ENCODE data around the gene EXOC3L2. TPM values are rescaled to one million over a fixed set of nuclear protein-coding genes. Genes with fewer than 3 reads are reported as not detected.
"Not testable (repeated sequence)": the region's sequence is repeated elsewhere in the genome, so short reads cannot be mapped to it uniquely, and the experiment has no call there.

Gene EXOC3L2
- total and polyA plus RNA-seq, 5 donors from 2014 or later: not detected

DNA sequence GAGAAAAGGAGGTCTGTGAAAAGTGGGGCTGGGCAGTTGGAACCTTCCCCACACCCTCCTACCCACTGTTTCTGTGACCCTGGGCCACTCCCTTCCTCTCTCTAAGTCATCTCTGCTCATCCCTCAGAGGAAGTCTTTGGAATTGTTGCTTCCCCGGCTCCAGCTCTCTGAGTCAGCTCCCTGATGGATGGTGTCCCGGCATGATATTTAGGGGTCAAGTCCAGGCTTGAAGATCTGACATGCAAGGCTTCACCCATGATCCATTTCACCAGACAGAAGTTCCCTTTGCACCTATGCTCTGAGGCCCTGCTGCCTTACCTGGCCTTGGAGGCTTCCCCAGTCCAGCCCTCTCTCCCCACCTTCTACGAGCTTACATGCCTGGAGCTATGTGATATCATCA is 13.3 kb downstream of the EXOC3L2 start:
- Histone ChIP-seq H3K36me3 (ENCODE audit: control insufficient read depth, insufficient read depth, low read length) (no peaks in the 10 kb centered on the region), H3K27me3 (ENCODE audit: control insufficient read depth, insufficient read depth, low read length) (no peaks in the 10 kb centered on the region), H3K4me3 (ENCODE audit: low read depth, low read length) (no peak overlapping the region), H3K4me1 (ENCODE audit: control insufficient read depth, insufficient read depth, low read length, poor library complexity, severe bottlenecking) (no peaks in the 10 kb centered on the region), H3K9me3 (ENCODE audit: control insufficient read depth in 2 of 2, low read length in 2 of 2) (no peaks in the 10 kb centered on the region), H3K27ac (ENCODE audit: insufficient read depth, low read length, poor library complexity, severe bottlenecking) (no peak overlapping the region)
- H3K4me3 Mint-ChIP-seq: no peak overlapping the region
- H3K36me3 Mint-ChIP-seq: no peaks in the 10 kb centered on the region
- H3K27ac Mint-ChIP-seq: no peak overlapping the region
- peaks cover 0 to 2% (median 0%) of the 10 kb centered on the region in 7 donors for H3K9me3 Mint-ChIP-seq
- DNase-seq (no peak), ATAC-seq (ENCODE audit: low read depth in 2 of 2) (no peak)
- no peaks in the 10 kb centered on the region for H3K4me1 Mint-ChIP-seq
- H3K27me3 Mint-ChIP-seq: peaks cover 35% of the 10 kb centered on the region

DNA sequence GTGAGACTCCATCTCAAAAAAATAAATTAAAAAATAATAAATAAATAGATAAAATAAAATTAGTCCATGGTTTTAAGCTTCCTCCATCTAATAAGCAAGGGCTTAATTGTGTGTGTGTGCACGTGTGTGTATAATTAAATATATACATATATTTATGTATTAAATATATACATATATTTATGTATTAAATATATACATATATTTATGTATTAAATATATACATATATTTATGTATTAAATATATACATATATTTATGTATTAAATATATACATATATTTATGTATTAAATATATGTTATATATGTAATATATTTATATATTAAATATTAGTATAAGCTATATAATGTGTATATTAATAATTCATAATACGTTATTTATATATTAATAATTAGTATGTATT is 16.2 kb downstream of the EXOC3L2 start:
- not testable (repeated sequence) for DNase-seq; H3K4me1 ChIP-seq (ENCODE audit: control insufficient read depth, insufficient read depth, low read length, poor library complexity, severe bottlenecking); H3K9me3 ChIP-seq (ENCODE audit: control insufficient read depth in 2 of 2, low read length in 2 of 2); H3K36me3 Mint-ChIP-seq; H3K9me3 Mint-ChIP-seq; ATAC-seq (ENCODE audit: low read depth in 2 of 2); H3K4me3 ChIP-seq (ENCODE audit: low read depth, low read length); H3K36me3 ChIP-seq (ENCODE audit: control insufficient read depth, insufficient read depth, low read length); H3K27ac ChIP-seq (ENCODE audit: insufficient read depth, low read length, poor library complexity, severe bottlenecking); H3K4me3 Mint-ChIP-seq; H3K27ac Mint-ChIP-seq; H3K4me1 Mint-ChIP-seq; H3K27me3 ChIP-seq (ENCODE audit: control insufficient read depth, insufficient read depth, low read length)
- H3K27me3 Mint-ChIP-seq: peaks cover 20% of the 10 kb centered on the region

DNA sequence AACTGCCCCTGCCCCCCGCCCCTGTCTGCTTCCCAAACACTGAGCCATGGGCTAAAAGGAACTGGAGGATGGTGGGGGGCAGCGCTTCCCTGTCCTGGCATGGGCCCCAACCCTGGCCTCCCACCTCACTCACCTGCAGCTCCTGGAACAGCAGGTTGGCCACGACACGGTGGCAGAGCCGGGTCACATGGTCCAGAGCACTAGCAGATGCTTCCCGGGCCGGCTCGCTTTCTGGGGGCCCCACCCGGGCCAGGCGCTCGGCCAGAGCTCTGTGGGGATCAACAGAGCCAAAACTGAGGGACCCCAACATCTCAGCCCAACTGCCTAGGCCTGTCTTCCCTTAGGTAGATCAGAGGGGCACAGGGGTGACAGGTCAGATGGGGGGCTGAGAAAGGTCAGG is 20.6 kb downstream of the EXOC3L2 start:
- no peak overlapping the region for H3K27ac ChIP-seq (ENCODE audit: insufficient read depth, low read length, poor library complexity, severe bottlenecking)
- Mint-ChIP-seq H3K36me3 (no peaks in the 10 kb centered on the region), H3K27me3 (peaks cover 25% of the 10 kb centered on the region), H3K4me3 (no peak overlapping the region), H3K9me3 (peaks cover 0 to 4% (median 0%) of the 10 kb centered on the region in 7 donors), H3K4me1 (no peaks in the 10 kb centered on the region), H3K27ac (no peak overlapping the region)
- no peak overlapping the region for H3K4me3 ChIP-seq (ENCODE audit: low read depth, low read length)
- no peak for ATAC-seq (ENCODE audit: low read depth in 2 of 2)
- peaks cover 2% of the 10 kb centered on the region for H3K27me3 ChIP-seq (ENCODE audit: control insufficient read depth, insufficient read depth, low read length)
- no peak for DNase-seq
- no peaks in the 10 kb centered on the region for H3K9me3 ChIP-seq (ENCODE audit: control insufficient read depth in 2 of 2, low read length in 2 of 2)
- H3K36me3 ChIP-seq (ENCODE audit: control insufficient read depth, insufficient read depth, low read length): no peaks in the 10 kb centered on the region
- no peaks in the 10 kb centered on the region for H3K4me1 ChIP-seq (ENCODE audit: control insufficient read depth, insufficient read depth, low read length, poor library complexity, severe bottlenecking)

DNA sequence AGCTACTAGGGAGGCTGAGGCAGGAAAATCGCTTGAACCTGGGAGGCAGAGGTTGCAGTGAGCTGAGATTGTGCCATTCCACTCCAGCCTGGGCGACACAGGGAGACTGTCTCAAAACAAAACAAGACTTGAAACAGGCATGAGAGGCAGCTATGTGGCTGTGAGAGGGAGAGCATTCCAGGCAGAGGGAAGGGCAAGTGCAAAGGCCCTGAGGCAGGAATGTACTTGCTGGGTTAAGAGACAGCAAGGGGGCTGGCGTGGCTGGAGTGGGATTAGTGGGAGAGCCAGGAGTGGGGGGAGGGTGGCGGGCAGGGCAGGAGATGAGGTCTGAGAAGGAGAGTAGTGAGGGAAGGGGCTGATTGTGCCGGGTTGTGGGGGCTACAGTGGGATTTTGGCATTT is 21.3 kb downstream of the EXOC3L2 start:
- H3K9me3 Mint-ChIP-seq: peaks cover 0 to 4% (median 0%) of the 10 kb centered on the region in 7 donors
- H3K4me3 Mint-ChIP-seq: no peak overlapping the region
- no peak for DNase-seq
- Histone ChIP-seq H3K9me3 (ENCODE audit: control insufficient read depth in 2 of 2, low read length in 2 of 2) (no peaks in the 10 kb centered on the region), H3K36me3 (ENCODE audit: control insufficient read depth, insufficient read depth, low read length) (no peaks in the 10 kb centered on the region), H3K4me1 (ENCODE audit: control insufficient read depth, insufficient read depth, low read length, poor library complexity, severe bottlenecking) (no peaks in the 10 kb centered on the region), H3K27ac (ENCODE audit: insufficient read depth, low read length, poor library complexity, severe bottlenecking) (no peak overlapping the region), H3K4me3 (ENCODE audit: low read depth, low read length) (no peak overlapping the region), H3K27me3 (ENCODE audit: control insufficient read depth, insufficient read depth, low read length) (peaks cover 2% of the 10 kb centered on the region)
- H3K27ac Mint-ChIP-seq: no peak overlapping the region
- no peaks in the 10 kb centered on the region for H3K36me3 Mint-ChIP-seq
- ATAC-seq (ENCODE audit: low read depth in 2 of 2): no peak
- no peaks in the 10 kb centered on the region for H3K4me1 Mint-ChIP-seq
- H3K27me3 Mint-ChIP-seq: peaks cover 28% of the 10 kb centered on the region

DNA sequence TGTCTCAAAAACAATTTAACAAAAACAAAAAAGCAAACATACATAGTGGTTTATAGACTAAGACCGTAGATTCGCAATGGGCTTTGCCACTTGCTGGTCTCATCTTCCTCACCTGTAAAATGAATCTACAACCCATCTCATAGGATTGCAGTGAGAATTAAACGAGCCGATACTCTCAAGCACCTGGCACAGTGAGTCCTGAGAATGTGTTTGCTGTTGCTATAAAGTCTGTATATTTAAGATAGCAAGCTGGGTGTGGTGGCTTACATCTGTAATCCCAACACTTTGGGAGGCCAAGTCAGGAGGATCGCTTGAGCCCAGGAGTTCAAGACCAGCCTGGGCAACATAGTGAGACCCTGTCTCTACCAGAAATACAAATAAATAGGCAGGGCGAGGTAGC is 22.5 kb downstream of the EXOC3L2 start:
- H3K36me3 Mint-ChIP-seq: no peaks in the 10 kb centered on the region
- Histone ChIP-seq H3K27ac (ENCODE audit: insufficient read depth, low read length, poor library complexity, severe bottlenecking) (no peak overlapping the region), H3K9me3 (ENCODE audit: control insufficient read depth in 2 of 2, low read length in 2 of 2) (no peaks in the 10 kb centered on the region), H3K4me1 (ENCODE audit: control insufficient read depth, insufficient read depth, low read length, poor library complexity, severe bottlenecking) (no peaks in the 10 kb centered on the region), H3K36me3 (ENCODE audit: control insufficient read depth, insufficient read depth, low read length) (no peaks in the 10 kb centered on the region), H3K27me3 (ENCODE audit: control insufficient read depth, insufficient read depth, low read length) (peaks cover 2% of the 10 kb centered on the region), H3K4me3 (ENCODE audit: low read depth, low read length) (no peak overlapping the region)
- H3K27ac Mint-ChIP-seq: peak overlapping the region in 1 of 3 donors; percentile 1
- DNase-seq (no peak), ATAC-seq (ENCODE audit: low read depth in 2 of 2) (no peak)
- H3K9me3 Mint-ChIP-seq: peaks cover 0 to 6% (median 0%) of the 10 kb centered on the region in 7 donors
- no peak overlapping the region for H3K4me3 Mint-ChIP-seq
- H3K27me3 Mint-ChIP-seq: peaks cover 33% of the 10 kb centered on the region
- no peaks in the 10 kb centered on the region for H3K4me1 Mint-ChIP-seq

DNA sequence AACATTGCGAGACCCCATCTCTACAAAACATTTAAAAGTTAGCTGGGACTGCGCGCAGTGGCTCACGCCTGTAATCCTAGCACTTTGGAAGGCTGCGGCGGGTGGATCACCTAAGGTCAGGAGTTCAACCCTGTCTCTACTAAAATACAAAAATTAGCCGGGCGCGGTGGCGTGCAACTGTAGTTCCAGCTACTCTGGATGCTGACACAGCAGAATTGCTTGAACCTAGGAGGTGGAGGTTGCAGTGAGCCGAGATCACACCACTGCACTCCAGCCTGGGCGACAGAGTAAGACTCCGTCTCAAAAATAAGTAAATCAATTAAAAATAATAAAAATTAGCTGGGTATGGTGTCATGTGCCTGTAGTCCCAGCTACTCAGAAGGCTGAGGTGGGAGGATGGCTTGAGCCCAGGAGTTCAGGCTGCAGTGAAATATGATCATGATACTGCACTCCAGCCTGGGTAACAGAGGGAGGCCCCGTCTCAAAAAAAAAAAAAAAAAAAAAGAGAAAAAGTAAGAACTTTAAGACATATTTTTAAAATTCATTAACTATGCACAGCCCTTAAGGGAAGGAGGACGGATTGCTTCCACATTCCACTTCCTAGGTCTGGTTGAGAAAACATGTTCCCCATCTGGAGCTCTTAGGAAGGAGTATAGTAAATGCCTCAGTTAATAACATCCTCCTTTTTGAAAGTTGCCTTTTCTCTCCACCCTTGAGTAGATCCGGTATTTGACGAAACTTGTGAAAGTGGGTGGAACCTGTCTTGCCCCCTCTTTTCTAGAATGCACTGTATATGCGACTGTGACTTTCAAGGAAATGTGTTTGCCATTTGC is 26.1 kb downstream of the EXOC3L2 start:
- H3K4me1 ChIP-seq (ENCODE audit: control insufficient read depth, insufficient read depth, low read length, poor library complexity, severe bottlenecking): no peaks in the 10 kb centered on the region
- H3K36me3 Mint-ChIP-seq: no peaks in the 10 kb centered on the region
- H3K27me3 ChIP-seq (ENCODE audit: control insufficient read depth, insufficient read depth, low read length): peaks cover 7% of the 10 kb centered on the region
- no peak overlapping the region for H3K27ac ChIP-seq (ENCODE audit: insufficient read depth, low read length, poor library complexity, severe bottlenecking)
- no peaks in the 10 kb centered on the region for H3K9me3 ChIP-seq (ENCODE audit: control insufficient read depth in 2 of 2, low read length in 2 of 2)
- no peak for ATAC-seq (ENCODE audit: low read depth in 2 of 2)
- DNase-seq: peak in 1 of 3 donors; percentile 25
- H3K27me3 Mint-ChIP-seq: peaks cover 51% of the 10 kb centered on the region
- no peak overlapping the region for H3K4me3 Mint-ChIP-seq
- no peak overlapping the region for H3K27ac Mint-ChIP-seq
- H3K4me1 Mint-ChIP-seq: peaks cover 0 to 1% (median 0%) of the 10 kb centered on the region in 4 donors
- H3K36me3 ChIP-seq (ENCODE audit: control insufficient read depth, insufficient read depth, low read length): no peaks in the 10 kb centered on the region
- H3K4me3 ChIP-seq (ENCODE audit: low read depth, low read length): no peak overlapping the region
- peaks cover 0 to 6% (median 0%) of the 10 kb centered on the region in 7 donors for H3K9me3 Mint-ChIP-seq

DNA sequence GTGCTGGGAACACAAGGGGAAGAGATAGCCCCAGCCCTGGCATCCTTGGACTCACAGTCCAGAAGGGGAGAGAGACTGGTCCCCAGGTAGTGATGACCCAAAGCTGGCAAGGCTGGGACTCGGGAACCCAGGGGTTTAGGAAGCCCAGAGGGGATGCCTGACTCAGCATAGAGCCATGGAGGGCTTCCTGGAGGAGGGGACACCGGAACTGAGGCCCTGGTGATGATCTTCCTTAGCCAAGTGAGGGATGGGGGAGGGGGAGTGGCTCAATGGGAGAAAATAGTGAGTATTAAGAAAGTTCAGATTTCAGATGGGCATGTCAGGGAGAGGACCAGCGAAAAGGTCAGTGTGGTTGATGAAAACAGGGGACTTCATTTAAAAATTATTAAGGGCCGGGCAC is 26.8 kb downstream of the EXOC3L2 start:
- no peaks in the 10 kb centered on the region for H3K36me3 ChIP-seq (ENCODE audit: control insufficient read depth, insufficient read depth, low read length)
- Mint-ChIP-seq H3K36me3 (no peaks in the 10 kb centered on the region), H3K9me3 (peaks cover 0 to 6% (median 0%) of the 10 kb centered on the region in 7 donors), H3K27ac (no peak overlapping the region), H3K4me3 (no peak overlapping the region), H3K27me3 (peaks cover 58% of the 10 kb centered on the region), H3K4me1 (peaks cover 0 to 1% (median 0%) of the 10 kb centered on the region in 4 donors)
- no peaks in the 10 kb centered on the region for H3K4me1 ChIP-seq (ENCODE audit: control insufficient read depth, insufficient read depth, low read length, poor library complexity, severe bottlenecking)
- no peak overlapping the region for H3K4me3 ChIP-seq (ENCODE audit: low read depth, low read length)
- no peak for ATAC-seq (ENCODE audit: low read depth in 2 of 2)
- H3K27me3 ChIP-seq (ENCODE audit: control insufficient read depth, insufficient read depth, low read length): peaks cover 7% of the 10 kb centered on the region
- H3K27ac ChIP-seq (ENCODE audit: insufficient read depth, low read length, poor library complexity, severe bottlenecking): no peak overlapping the region
- no peak for DNase-seq
- H3K9me3 ChIP-seq (ENCODE audit: control insufficient read depth in 2 of 2, low read length in 2 of 2): no peaks in the 10 kb centered on the region

DNA sequence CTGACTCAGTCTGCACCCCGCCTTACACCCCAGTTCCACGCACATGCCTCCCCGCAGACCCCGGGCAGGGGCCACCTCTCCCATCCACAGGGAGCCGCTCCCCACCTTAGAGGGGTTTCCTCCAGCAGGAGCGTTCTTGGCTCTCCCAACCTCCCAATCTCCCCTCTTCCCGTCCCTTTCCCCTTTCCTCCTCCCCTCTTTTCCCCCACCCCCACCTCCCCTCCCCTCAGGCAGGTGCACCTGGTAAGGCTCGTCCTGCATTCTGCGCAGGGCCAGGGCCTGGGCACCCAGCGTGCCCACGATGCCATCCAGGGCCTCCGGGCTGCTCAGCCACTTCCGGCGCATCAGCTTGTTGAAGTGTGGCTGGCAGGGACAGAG is 27.3 kb downstream of the EXOC3L2 start:
- peaks cover 0 to 6% (median 0%) of the 10 kb centered on the region in 7 donors for H3K9me3 Mint-ChIP-seq
- H3K27me3 Mint-ChIP-seq: peaks cover 60% of the 10 kb centered on the region

More for the DNA sequence above, 27.3 kb downstream of the EXOC3L2 start:
- no peak for ATAC-seq (ENCODE audit: low read depth in 2 of 2)
- no peak overlapping the region for H3K4me3 Mint-ChIP-seq
- no peak overlapping the region for H3K27ac Mint-ChIP-seq
- peaks cover 0 to 1% (median 0%) of the 10 kb centered on the region in 4 donors for H3K4me1 Mint-ChIP-seq
- H3K36me3 ChIP-seq (ENCODE audit: control insufficient read depth, insufficient read depth, low read length): no peaks in the 10 kb centered on the region
- H3K27ac ChIP-seq (ENCODE audit: insufficient read depth, low read length, poor library complexity, severe bottlenecking): no peak overlapping the region
- H3K9me3 ChIP-seq (ENCODE audit: control insufficient read depth in 2 of 2, low read length in 2 of 2): no peaks in the 10 kb centered on the region
- peaks cover 7% of the 10 kb centered on the region for H3K27me3 ChIP-seq (ENCODE audit: control insufficient read depth, insufficient read depth, low read length)
- no peak for DNase-seq
- no peak overlapping the region for H3K4me3 ChIP-seq (ENCODE audit: low read depth, low read length)
- no peaks in the 10 kb centered on the region for H3K36me3 Mint-ChIP-seq
- H3K4me1 ChIP-seq (ENCODE audit: control insufficient read depth, insufficient read depth, low read length, poor library complexity, severe bottlenecking): no peaks in the 10 kb centered on the region

Data from CD4-positive, CD25-positive, alpha-beta regulatory T cell (primary cell).